Epithelial cell of esophagus (primary cell): ENCODE data around the gene DYSF.

ENCODE experiments used
- DNase-seq: peaks from one replicate; pipeline ENCODE4 v3.0.0; 2010; ENCODE audit warnings: low read depth
- H3K4me3 ChIP-seq: 2 replicates; pipeline ENCODE4 v1.5.1; 2011; ENCODE audit warnings: mild to moderate bottlenecking, low read length, control low read depth
- TF ChIP-seq, protein P1 (sequence below): IDR thresholded peaks from 2 replicates; pipeline ENCODE4 v1.5.1; 2011; ENCODE audit warnings: low read depth, mild to moderate bottlenecking, low read length, control low read depth, inconsistent platforms; ENCODE audit not compliant: insufficient read depth; ENCODE audit errors: missing control alignments

Gene DYSF

DNA sequence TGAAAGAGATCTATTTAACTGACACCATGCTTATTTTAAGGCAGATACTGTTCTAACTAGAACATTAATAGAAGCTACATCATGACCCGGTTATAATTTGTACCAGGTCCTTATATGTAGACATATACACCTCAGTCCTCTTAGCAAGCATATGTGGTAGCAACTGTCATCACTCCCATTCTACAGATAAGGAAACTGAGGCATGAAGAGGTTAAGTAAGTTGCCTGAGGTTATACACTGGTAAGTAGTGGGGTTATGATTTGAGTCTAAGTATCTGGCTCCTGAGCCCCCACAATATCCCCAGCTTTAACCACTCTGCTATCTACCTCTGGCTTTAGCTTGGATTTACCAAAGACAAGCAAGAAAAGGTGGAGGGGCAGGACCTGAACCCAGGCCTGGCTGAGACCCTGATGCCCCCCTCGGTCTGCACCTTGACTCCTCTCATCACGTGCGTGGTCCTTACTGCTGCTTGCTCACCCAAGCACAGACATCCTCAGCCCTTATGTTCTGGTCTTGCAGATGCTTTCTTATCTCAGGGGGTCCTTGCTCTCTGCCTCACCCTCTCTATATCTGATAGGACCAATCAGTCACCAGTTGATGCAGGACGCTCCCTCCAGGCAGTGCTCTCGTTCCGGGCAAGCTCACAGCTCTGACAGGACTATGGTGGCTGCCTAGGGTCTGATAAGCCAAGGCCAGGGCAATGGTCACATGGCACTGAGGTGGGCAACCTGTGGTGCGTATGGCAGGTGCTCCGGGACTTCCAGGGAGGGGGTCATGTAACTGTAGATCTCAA is 4.0 kb downstream of the DYSF start:
- H3K4me3 ChIP-seq: no peak overlapping the region
- TF ChIP-seq, protein P1, sequence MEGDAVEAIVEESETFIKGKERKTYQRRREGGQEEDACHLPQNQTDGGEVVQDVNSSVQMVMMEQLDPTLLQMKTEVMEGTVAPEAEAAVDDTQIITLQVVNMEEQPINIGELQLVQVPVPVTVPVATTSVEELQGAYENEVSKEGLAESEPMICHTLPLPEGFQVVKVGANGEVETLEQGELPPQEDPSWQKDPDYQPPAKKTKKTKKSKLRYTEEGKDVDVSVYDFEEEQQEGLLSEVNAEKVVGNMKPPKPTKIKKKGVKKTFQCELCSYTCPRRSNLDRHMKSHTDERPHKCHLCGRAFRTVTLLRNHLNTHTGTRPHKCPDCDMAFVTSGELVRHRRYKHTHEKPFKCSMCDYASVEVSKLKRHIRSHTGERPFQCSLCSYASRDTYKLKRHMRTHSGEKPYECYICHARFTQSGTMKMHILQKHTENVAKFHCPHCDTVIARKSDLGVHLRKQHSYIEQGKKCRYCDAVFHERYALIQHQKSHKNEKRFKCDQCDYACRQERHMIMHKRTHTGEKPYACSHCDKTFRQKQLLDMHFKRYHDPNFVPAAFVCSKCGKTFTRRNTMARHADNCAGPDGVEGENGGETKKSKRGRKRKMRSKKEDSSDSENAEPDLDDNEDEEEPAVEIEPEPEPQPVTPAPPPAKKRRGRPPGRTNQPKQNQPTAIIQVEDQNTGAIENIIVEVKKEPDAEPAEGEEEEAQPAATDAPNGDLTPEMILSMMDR: no peak
- no peak for DNase-seq

DNA sequence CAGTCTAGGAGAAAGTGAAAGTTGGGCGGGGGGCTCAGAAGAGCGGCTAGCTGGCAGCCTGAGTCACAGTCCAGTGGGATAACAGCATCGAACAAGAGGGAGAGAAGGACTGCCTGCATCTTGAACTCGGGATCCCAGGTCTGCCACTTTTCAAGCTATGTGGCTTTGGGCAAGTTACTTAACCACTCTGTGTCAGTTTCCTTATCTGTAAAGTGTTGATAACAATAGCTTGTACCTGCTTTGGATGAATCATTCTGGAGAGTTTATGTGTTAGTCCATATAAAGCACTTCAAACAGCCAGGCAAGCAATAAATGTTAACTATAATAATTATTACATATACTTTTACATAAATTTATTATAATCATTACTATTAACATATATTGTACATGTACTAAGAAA is 4.6 kb downstream of the DYSF start:
- no peak overlapping the region for H3K4me3 ChIP-seq
- DNase-seq: no peak
- TF ChIP-seq, protein P1: no peak

DNA sequence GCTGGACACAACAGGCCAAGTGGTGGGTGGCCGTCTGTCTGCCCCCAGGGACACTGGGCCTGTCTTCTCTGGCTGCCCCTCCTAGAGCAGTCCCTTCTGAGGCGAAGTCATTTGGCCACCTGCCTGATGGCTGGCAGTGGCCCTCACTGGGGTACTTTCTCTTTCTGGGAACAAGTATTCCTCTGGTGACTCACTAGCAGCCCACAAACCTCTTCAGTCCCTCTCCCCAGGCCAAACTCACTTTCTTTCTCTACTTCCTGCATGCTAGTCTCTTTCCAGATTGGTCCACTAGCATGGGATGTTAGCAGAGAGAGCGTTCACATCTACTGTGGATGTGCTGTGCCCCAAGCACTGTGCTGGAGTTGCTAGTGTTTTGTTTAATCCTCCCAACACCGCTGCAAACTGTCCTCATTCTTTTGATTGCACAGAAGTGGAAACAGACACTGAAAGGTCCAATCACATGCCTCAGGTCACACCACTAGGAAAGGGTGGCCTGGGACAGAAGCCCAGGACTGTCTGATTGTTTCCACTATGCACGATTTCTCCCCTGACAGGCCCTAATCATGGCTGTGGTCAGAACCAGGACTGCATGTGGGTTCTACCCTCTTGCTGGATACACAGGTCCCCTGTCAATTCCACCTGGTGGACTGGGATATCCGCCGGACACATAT is 5.2 kb downstream of the DYSF start:
- TF ChIP-seq, protein P1: no peak
- H3K4me3 ChIP-seq: no peak overlapping the region
- DNase-seq: no peak

DNA sequence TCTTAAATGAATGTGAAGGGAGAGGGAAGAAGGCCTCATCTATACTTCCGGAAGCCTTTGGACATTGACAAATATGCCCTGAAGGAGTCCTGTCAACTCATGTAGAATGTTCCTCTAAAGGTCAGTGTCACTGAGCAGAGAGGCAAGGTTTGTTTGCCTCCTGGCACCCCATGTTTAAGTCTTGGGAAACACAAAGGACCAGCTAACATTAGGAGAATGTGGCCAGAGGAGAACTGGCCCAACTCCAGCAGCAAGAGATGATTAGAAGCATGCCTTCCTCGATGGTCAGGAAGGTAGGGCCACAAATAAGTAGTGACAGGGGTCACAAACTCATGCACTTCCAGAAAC is 5.7 kb downstream of the DYSF start:
- H3K4me3 ChIP-seq: no peak overlapping the region
- TF ChIP-seq, protein P1: no peak
- no peak for DNase-seq

DNA sequence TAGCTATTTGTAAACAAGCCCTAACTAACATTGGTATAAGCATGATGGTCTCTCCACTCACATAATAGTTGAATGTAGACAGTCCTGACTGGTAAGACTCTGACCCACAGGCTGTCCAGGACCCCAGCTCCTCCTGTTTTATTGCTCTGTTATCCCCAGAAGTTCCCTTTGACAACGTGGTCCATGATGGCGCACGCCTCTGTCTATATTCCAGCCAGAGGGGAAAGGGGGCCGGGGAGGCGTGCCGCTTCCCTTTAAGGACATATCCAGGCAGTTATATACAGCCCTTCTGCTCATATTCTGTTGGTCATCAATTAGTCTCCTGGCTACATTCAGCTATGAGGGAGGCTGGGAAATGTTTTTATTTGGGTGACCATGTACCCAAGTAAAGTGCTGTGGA is 6.7 kb downstream of the DYSF start:
- H3K4me3 ChIP-seq: no peak overlapping the region
- TF ChIP-seq, protein P1: no peak
- no peak for DNase-seq

DNA sequence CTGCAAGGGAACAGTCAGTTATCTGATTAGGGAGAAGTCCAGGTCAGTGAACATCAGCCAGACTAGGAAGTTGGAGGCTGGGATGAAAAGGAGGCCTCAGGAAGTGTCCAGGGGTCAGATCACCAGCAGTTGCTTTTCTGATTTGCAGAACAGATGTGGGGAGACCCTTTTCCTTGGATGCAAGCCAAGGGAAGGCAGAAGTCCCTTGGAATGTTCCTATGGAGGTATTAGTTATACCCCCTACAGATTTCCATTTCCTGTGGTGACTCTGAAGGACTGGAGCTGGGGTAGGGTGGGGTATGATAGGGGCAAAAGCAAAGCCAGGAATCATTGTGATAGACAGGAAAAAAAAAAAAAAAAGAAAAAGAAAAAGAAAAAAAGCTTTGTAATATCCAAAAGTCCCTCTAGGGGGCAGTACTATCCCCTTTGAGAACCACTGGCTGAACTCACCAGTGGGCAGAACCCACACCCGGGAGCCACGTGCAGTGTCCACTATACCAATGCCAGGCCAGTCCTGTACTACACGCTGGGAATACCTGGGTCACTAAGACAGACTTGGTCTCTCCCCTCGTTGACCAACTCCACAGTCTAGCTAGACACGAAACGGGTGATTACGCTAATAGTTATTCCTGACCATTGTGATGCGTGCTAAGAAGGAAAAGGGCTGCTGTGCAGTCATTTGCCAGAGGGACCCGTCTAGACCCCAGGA is 7.4 kb downstream of the DYSF start:
- DNase-seq: no peak
- no peak overlapping the region for H3K4me3 ChIP-seq
- TF ChIP-seq, protein P1: peak; percentile 46
